KMS-11 (cell line): ENCODE results near the gene TUBA1C.

Experiments used
- H2AFZ ChIP-seq: fragments of 200-600 bp; sonication (generic); 2 replicates; pipeline ENCODE4 v1.6.1; 2016; ENCODE audit warnings: antibody characterized with exemption, mixed run types, low read depth
- H3K27ac ChIP-seq: fragments of 200-600 bp; sonication (generic); 2 replicates; pipeline ENCODE4 v1.6.1; 2016; ENCODE audit warnings: mild to moderate bottlenecking, mixed run types
- H3K27me3 ChIP-seq: fragments of 200-600 bp; sonication (generic); 2 replicates; pipeline ENCODE4 v1.6.1; 2017; ENCODE audit warnings: mild to moderate bottlenecking, low read depth, mixed run types, moderate library complexity; ENCODE audit not compliant: insufficient read depth
- H3K36me3 ChIP-seq: fragments of 200-600 bp; sonication (generic); 2 replicates; pipeline ENCODE4 v1.6.1; 2017; ENCODE audit warnings: mild to moderate bottlenecking, mixed run types; ENCODE audit not compliant: insufficient read depth
- H3K4me1 ChIP-seq: fragments of 200-600 bp; sonication (generic); 2 replicates; pipeline ENCODE4 v1.6.1; 2016; ENCODE audit warnings: mild to moderate bottlenecking, low read depth, mixed run types; ENCODE audit not compliant: poor library complexity, severe bottlenecking
- H3K4me2 ChIP-seq: fragments of 200-600 bp; sonication (generic); 2 replicates; pipeline ENCODE4 v1.7.0; 2016; ENCODE audit warnings: mild to moderate bottlenecking, mixed run types
- H3K4me3 ChIP-seq: fragments of 200-600 bp; sonication (generic); IDR thresholded peaks from 2 replicates; pipeline ENCODE4 v1.6.1; 2017; ENCODE audit warnings: low read depth, low read length, mixed read lengths; ENCODE audit not compliant: insufficient read depth
- H3K79me2 ChIP-seq: fragments of 200-600 bp; sonication (generic); 2 replicates; pipeline ENCODE4 v1.6.1; 2016; ENCODE audit warnings: low read depth, mixed run types; ENCODE audit not compliant: insufficient read depth
- H3K9ac ChIP-seq: fragments of 200-600 bp; sonication (generic); 2 replicates; pipeline ENCODE4 v1.6.1; 2016; ENCODE audit warnings: mild to moderate bottlenecking, mixed run types
- H4K20me1 ChIP-seq: fragments of 200-600 bp; sonication (generic); 2 replicates; pipeline ENCODE4 v1.6.1; 2016; ENCODE audit warnings: mild to moderate bottlenecking, mixed run types; ENCODE audit not compliant: insufficient read depth
- CTCF ChIP-seq: fragments of 200-600 bp; sonication (generic); conservative IDR thresholded peaks from 2 replicates; pipeline ENCODE4 v1.6.1; 2017; ENCODE audit warnings: low read depth, mild to moderate bottlenecking, antibody characterized with exemption, low read length, moderate library complexity, mixed read lengths

The TUBA1C gene

GRCh38 chr12:49259452-49259851 is 5.4 kb upstream of the TUBA1C start:
- no peak overlapping the region for H3K27ac ChIP-seq

GRCh38 chr12:49260166-49260565 is 4.7 kb upstream of the TUBA1C start:
- Histone ChIP-seq H3K4me1 (peaks cover 24% of the 10 kb centered on the region), H3K4me2 (no peak overlapping the region), H3K36me3 (no peaks in the 10 kb centered on the region), H4K20me1 (no peaks in the 10 kb centered on the region), H3K27ac (no peak overlapping the region), H3K4me3 (no peak overlapping the region), H3K79me2 (peaks cover 3% of the 10 kb centered on the region), H3K9ac (no peak overlapping the region), H3K27me3 (no peaks in the 10 kb centered on the region), H2AFZ (no peak overlapping the region)
- no peak for TF ChIP-seq CTCF

More at GRCh38 chr12:49259452-49259851, 5.4 kb upstream of the TUBA1C start:
- H3K4me3 ChIP-seq: no peak overlapping the region
- H3K36me3 ChIP-seq: no peaks in the 10 kb centered on the region
- H2AFZ ChIP-seq: no peak overlapping the region
- no peaks in the 10 kb centered on the region for H3K27me3 ChIP-seq
- H3K9ac ChIP-seq: no peak overlapping the region
- no peaks in the 10 kb centered on the region for H3K79me2 ChIP-seq
- H3K4me1 ChIP-seq: peaks cover 24% of the 10 kb centered on the region
- no peaks in the 10 kb centered on the region for H4K20me1 ChIP-seq
- TF ChIP-seq CTCF: no peak
- no peak overlapping the region for H3K4me2 ChIP-seq

- H3K27ac ChIP-seq: no peak overlapping the region
- no peak overlapping the region for H3K9ac ChIP-seq
- no peak overlapping the region for H2AFZ ChIP-seq
- TF ChIP-seq CTCF: no peak
- H3K36me3 ChIP-seq: no peaks in the 10 kb centered on the region
- no peak overlapping the region for H3K4me3 ChIP-seq
- H3K4me2 ChIP-seq: no peak overlapping the region
- peaks cover 9% of the 10 kb centered on the region for H3K79me2 ChIP-seq
- peaks cover 24% of the 10 kb centered on the region for H3K4me1 ChIP-seq
- H4K20me1 ChIP-seq: no peaks in the 10 kb centered on the region
- H3K27me3 ChIP-seq: no peaks in the 10 kb centered on the region
These were observed 4.1 kb upstream of the TUBA1C start for GRCh38 chr12:49260571-49261363.

- Histone ChIP-seq H3K4me1 (peaks cover 34% of the 10 kb centered on the region), H3K79me2 (peaks cover 19% of the 10 kb centered on the region), H3K9ac (no peak overlapping the region), H2AFZ (no peak overlapping the region), H3K36me3 (no peaks in the 10 kb centered on the region), H3K27ac (no peak overlapping the region), H3K4me2 (no peak overlapping the region), H3K4me3 (no peak overlapping the region), H4K20me1 (peaks cover 6% of the 10 kb centered on the region), H3K27me3 (no peaks in the 10 kb centered on the region)
- TF ChIP-seq CTCF: no peak
These were observed 3.2 kb upstream of the TUBA1C start for GRCh38 chr12:49261721-49262120.
